ENCODE data around the gene SLC38A3.

The SLC38A3 gene

DNA sequence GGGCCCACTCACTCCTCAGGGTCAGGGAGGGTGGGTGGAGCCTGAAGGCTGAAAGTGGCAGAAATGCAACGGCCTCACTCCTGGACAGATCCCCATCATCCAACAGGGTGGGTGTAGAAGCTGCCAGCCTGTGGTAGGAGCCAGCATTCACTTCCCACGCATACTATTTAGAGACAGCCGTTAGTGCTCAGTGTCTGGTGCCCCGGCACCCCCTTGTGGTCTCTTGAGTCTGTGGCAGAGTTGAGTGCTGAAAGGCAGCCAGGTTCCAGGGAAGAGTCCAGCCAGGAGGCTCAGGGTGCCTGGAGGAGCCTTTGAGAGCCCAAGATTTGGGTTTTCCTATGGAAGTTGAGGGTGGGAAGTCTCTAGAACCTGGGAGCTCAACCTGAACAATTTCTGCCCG lies 15.8 kb upstream of the SLC38A3 start:
- DNase-seq (ENCODE audit: low spot score) = peak; percentile 62
- ChIA-PET CTCF (interaction anchor here (0.6 to 2.2 kb wide), 5 partner anchors 32 to 77 kb away, joined by 3 to 18 read pairs (median 3); no protein-coding TSS in a partner anchor), POLR2A (ENCODE audit: low non-redundant PET) (interaction anchor here (0.6 kb wide), 1 partner anchor 38 kb away, joined by 3 read pairs; no protein-coding TSS in a partner anchor)
- TF ChIP-seq, protein P1, sequence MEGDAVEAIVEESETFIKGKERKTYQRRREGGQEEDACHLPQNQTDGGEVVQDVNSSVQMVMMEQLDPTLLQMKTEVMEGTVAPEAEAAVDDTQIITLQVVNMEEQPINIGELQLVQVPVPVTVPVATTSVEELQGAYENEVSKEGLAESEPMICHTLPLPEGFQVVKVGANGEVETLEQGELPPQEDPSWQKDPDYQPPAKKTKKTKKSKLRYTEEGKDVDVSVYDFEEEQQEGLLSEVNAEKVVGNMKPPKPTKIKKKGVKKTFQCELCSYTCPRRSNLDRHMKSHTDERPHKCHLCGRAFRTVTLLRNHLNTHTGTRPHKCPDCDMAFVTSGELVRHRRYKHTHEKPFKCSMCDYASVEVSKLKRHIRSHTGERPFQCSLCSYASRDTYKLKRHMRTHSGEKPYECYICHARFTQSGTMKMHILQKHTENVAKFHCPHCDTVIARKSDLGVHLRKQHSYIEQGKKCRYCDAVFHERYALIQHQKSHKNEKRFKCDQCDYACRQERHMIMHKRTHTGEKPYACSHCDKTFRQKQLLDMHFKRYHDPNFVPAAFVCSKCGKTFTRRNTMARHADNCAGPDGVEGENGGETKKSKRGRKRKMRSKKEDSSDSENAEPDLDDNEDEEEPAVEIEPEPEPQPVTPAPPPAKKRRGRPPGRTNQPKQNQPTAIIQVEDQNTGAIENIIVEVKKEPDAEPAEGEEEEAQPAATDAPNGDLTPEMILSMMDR (conservative IDR thresholded peaks at IDR 0.05; ENCODE audit: low read depth) = peak; percentile 76
- H3K27ac ChIP-seq = peak overlapping the region; percentile 80

DNA sequence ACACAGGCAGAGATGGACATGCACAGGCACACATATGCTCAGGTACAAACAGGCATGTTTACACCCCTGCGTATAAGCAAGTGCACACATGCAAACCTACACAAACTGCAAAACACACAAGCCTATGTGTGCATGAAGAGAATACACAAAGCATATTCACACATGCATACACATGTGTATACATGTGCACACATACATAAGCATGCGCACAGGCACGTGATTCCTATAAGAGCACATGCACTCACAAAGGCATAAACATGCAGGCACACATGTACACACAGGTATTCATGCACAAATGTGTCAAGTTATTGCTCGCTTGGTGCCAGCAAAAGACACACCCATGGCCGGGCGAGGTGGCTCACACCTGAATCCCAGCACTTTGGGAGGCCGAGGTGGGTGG lies 15.1 kb upstream of the SLC38A3 start:
- H3K27ac ChIP-seq = peak overlapping the region; percentile 80
- POLR2A ChIA-PET (ENCODE audit: low non-redundant PET) = interaction anchor here (0.6 kb wide), 1 partner anchor 39 kb away, joined by 3 read pairs; no protein-coding TSS in a partner anchor
- no peak for DNase-seq (ENCODE audit: low spot score)
- TF ChIP-seq, protein P1 (conservative IDR thresholded peaks at IDR 0.05; ENCODE audit: low read depth) = no peak
- CTCF ChIA-PET = interaction anchor here (1.7 to 2.8 kb wide), 3 partner anchors 32 to 70 kb away, joined by 5 to 18 read pairs (median 14); no protein-coding TSS in a partner anchor

DNA sequence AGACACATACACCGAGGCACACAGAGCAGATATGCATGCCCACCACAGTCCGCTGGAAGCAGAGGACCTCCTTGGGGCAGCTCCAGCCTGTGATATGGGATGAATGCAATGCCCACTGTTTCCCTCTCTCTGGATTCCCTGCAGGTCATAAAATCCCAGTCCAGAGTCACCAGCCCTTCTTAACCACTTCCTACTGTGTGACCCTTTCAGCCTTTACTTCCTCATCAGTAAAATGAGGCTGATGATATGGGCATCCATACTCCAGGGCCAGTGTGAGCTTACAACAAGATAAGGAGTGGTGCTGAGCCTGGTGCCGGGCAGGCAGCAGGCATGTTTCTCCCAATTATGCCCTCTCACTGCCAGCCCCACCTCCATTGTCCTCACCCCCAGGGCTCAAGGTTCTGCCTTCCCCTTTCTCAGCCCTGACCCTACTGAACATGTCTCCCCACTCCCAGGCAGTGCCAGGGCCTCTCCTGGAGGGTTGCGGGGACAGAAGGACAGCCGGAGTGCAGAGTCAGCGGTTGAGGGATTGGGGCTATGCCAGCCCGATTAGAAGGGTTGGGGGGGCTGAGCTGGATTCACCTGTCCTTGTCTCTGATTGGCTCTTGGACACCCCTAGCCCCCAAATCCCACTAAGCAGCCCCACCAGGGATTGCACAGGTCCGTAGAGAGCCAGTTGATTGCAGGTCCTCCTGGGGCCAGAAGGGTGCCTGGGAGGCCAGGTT lies 14.0 kb upstream of the SLC38A3 start, which contains the start of gene GNAT1:
TSS of gene GNAT1 (plus strand) at position 675 of the 725 bp plus-strand sequence. CDS start 116 bp downstream, outside the sequence.
- CTCF ChIA-PET = interaction anchor here (2.3 to 2.8 kb wide), 2 partner anchors 35 to 71 kb away, joined by 12 to 14 read pairs; no protein-coding TSS in a partner anchor
- H3K27ac ChIP-seq = peak within 1 kb of the TSS; percentile 80
- POLR2A ChIA-PET (ENCODE audit: low non-redundant PET) = interaction anchor here (0.6 kb wide), 1 partner anchor 40 kb away, joined by 3 read pairs; no protein-coding TSS in a partner anchor
- TF ChIP-seq, protein P1 (conservative IDR thresholded peaks at IDR 0.05; ENCODE audit: low read depth) = no peak
- no peak for DNase-seq (ENCODE audit: low spot score)

DNA sequence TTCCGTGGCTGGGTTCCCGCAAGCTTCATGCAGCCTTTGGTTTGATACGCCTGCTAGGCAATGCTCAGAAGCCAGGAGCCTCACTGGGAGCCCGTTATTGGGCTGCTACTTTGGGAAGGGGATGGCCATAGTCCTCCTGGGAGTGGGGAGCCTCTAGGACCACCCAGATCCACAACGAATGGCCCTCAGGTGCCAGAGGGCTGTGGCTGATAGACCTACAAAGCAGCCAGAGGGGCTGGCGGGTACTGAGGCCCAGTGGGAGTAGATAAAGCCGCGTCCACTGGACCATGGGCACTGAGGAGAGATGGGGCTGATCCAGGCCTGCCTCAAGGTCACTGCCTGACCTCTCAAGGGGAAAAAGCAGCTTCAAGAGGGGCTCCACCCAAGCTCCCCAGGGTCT lies 12.9 kb upstream of the SLC38A3 start:
- peak overlapping the region; percentile 15; the same call in 1 of the 2 replicates for H3K27ac ChIP-seq
- ChIA-PET CTCF (interaction anchor here (0.7 to 2.8 kb wide), 11 partner anchors 11 to 173 kb away, joined by 3 to 14 read pairs (median 3); no protein-coding TSS in a partner anchor), POLR2A (ENCODE audit: low non-redundant PET) (no interaction called here)
- TF ChIP-seq, protein P1 (conservative IDR thresholded peaks at IDR 0.05; ENCODE audit: low read depth) = no peak
- DNase-seq (ENCODE audit: low spot score) = no peak

- H3K27ac ChIP-seq = no peak overlapping the region
- TF ChIP-seq, protein P1 (conservative IDR thresholded peaks at IDR 0.05; ENCODE audit: low read depth) = peak; percentile 92
- CTCF ChIA-PET = interaction anchor here (0.7 to 4.2 kb wide), 12 partner anchors 11 to 172 kb away, joined by 3 to 45 read pairs (median 4); no protein-coding TSS in a partner anchor
- DNase-seq (ENCODE audit: low spot score) = peak; percentile 63
- POLR2A ChIA-PET (ENCODE audit: low non-redundant PET) = no interaction called here
Measured at GRCh38 chr3:50192689-50193141, 12.4 kb upstream of the SLC38A3 start.

GRCh38 chr3:50193286-50193685 lies 11.8 kb upstream of the SLC38A3 start:
- TF ChIP-seq, protein P1 (conservative IDR thresholded peaks at IDR 0.05; ENCODE audit: low read depth) = no peak
- CTCF ChIA-PET = interaction anchor here (1.4 to 4.2 kb wide), 3 partner anchors 24 to 72 kb away, joined by 3 to 45 read pairs (median 8); no protein-coding TSS in a partner anchor
- POLR2A ChIA-PET (ENCODE audit: low non-redundant PET) = interaction anchor here (0.9 kb wide), 1 partner anchor 76 kb away, joined by 3 read pairs; no protein-coding TSS in a partner anchor
- no peak overlapping the region for H3K27ac ChIP-seq
- DNase-seq (ENCODE audit: low spot score) = no peak

All from RWPE1 (cell line).